Tibial artery (tissue), 4 donors: ENCODE results near the gene ZSCAN10.

Experiments
- DNase-seq, 2 donors: peaks; one replicate each; pipeline ENCODE4 v3.0.0-alpha.2; 2019
- H3K27ac ChIP-seq, 2 donors: fragments of 200-600 bp; sonication (generic) in 1 of 2; 1 replicate in 1 of 2; 2 replicates in 1 of 2; pipeline ENCODE4 v1.5.1; 2018 to 2019; ENCODE audit warnings: mild to moderate bottlenecking in 1 of 2
- H3K27me3 ChIP-seq, 2 donors: fragments of 200-600 bp; sonication (generic) in 1 of 2; one replicate each; pipeline versions ENCODE4 v1.5.1 to v1.6.0; 2016 to 2019
- H3K36me3 ChIP-seq, 3 donors: fragments of 200-600 bp; sonication (generic) in 2 of 3; one replicate each; pipeline ENCODE4 v1.5.1; 2016 to 2019; ENCODE audit warnings: mild to moderate bottlenecking in 2 of 3
- H3K4me1 ChIP-seq, 4 donors: fragments of 200-600 bp; sonication (generic) in 2 of 4; 1 replicate in 3 of 4; 2 replicates in 1 of 4; pipeline ENCODE4 v1.5.1; 2016 to 2019
- H3K4me3 ChIP-seq, 2 donors: fragments of 200-600 bp; sonication (generic) in 1 of 2; 1 replicate in 1 of 2; 2 replicates in 1 of 2; pipeline ENCODE4 v1.5.1; 2018 to 2019; ENCODE audit warnings: mild to moderate bottlenecking in 2 of 2
- H3K9me3 ChIP-seq, 3 donors: fragments of 200-600 bp; sonication (generic) in 1 of 3; one replicate each; pipeline ENCODE4 v1.5.1; 2016 to 2019
- intact Hi-C: fragments of 100-400 bp; cut with DNase I; formaldehyde crosslinking; loops from one replicate; pipeline ENCODE4 v1.15.0; 2023; ENCODE audit warnings: low total_unique reads
- TF ChIP-seq, protein P1 (sequence below), 2 experiments: fragments of 200-600 bp in 1 of 2; fragments of 450-650 bp in 1 of 2; IDR thresholded peaks; one replicate each; pipeline ENCODE4 v1.5.1; 2017 to 2019; ENCODE audit warnings: antibody characterized with exemption in 2 of 2, mild to moderate bottlenecking in 1 of 2, moderate library complexity in 1 of 2

ZSCAN10 gene

GRCh38 chr16:3131755-3132377 lies 32.8 kb upstream of the ZSCAN10 start:
- intact Hi-C loops, result no loop called here
- no peak for DNase-seq
- Histone ChIP-seq H3K4me1 (peaks cover 0 to 49% (median 31%) of the 10 kb centered on the region in 4 donors), H3K9me3 (no peaks in the 10 kb centered on the region), H3K27ac (no peak overlapping the region), H3K27me3 (no peaks in the 10 kb centered on the region), H3K36me3 (peaks cover 0 to 12% (median 0%) of the 10 kb centered on the region in 3 donors), H3K4me3 (no peak overlapping the region)
- TF ChIP-seq, protein P1, sequence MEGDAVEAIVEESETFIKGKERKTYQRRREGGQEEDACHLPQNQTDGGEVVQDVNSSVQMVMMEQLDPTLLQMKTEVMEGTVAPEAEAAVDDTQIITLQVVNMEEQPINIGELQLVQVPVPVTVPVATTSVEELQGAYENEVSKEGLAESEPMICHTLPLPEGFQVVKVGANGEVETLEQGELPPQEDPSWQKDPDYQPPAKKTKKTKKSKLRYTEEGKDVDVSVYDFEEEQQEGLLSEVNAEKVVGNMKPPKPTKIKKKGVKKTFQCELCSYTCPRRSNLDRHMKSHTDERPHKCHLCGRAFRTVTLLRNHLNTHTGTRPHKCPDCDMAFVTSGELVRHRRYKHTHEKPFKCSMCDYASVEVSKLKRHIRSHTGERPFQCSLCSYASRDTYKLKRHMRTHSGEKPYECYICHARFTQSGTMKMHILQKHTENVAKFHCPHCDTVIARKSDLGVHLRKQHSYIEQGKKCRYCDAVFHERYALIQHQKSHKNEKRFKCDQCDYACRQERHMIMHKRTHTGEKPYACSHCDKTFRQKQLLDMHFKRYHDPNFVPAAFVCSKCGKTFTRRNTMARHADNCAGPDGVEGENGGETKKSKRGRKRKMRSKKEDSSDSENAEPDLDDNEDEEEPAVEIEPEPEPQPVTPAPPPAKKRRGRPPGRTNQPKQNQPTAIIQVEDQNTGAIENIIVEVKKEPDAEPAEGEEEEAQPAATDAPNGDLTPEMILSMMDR (IDR thresholded peaks at IDR 0.05), result no peak

- TF ChIP-seq, protein P1 (IDR thresholded peaks at IDR 0.05), result peak; percentile 76 to 94
- DNase-seq, result peak; percentile 72 to 85
- intact Hi-C loops, result no loop called here
- Histone ChIP-seq H3K27me3 (no peaks in the 10 kb centered on the region), H3K27ac (peak overlapping the region; percentile 42 to 74), H3K4me3 (peak overlapping the region; percentile 45 to 54), H3K9me3 (no peaks in the 10 kb centered on the region), H3K4me1 (peaks cover 0 to 40% (median 29%) of the 10 kb centered on the region in 4 donors), H3K36me3 (peaks cover 0 to 12% (median 0%) of the 10 kb centered on the region in 3 donors)
These were observed 30.3 kb upstream of the ZSCAN10 start for GRCh38 chr16:3129137-3130131.

DNA sequence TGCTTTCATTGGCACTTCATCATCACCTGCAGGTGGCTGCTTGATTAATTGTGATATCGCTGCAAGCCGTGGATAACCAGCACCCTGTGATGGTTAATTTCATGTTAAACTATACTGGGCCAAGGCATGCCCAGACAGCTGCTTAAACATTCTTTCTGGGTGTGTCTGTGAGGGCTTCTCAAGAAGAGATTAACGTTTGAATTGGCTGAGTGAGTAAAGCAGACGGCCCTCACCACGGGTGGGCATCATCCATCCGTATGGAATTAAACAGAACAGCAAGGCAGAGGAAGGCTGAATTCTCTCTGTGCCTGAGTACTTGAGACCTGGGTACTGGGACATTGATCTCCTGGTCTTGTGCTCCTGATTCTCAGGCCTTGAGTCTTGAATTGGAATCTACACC lies 28.7 kb upstream of the ZSCAN10 start:
- Histone ChIP-seq H3K36me3 (peaks cover 0 to 12% (median 0%) of the 10 kb centered on the region in 3 donors), H3K27me3 (no peaks in the 10 kb centered on the region), H3K4me1 (peaks cover 0 to 33% (median 28%) of the 10 kb centered on the region in 4 donors), H3K4me3 (no peak overlapping the region), H3K27ac (no peak overlapping the region), H3K9me3 (no peaks in the 10 kb centered on the region)
- intact Hi-C loops, result no loop called here
- TF ChIP-seq, protein P1 (IDR thresholded peaks at IDR 0.05), result no peak
- DNase-seq, result no peak

- H3K27me3 ChIP-seq, result no peaks in the 10 kb centered on the region
- peaks cover 0 to 25% (median 21%) of the 10 kb centered on the region in 4 donors for H3K4me1 ChIP-seq
- TF ChIP-seq, protein P1 (IDR thresholded peaks at IDR 0.05), result no peak
- peak overlapping the region; percentile 73 to 83 for H3K27ac ChIP-seq
- no peaks in the 10 kb centered on the region for H3K9me3 ChIP-seq
- peak overlapping the region; percentile 77 to 87 for H3K4me3 ChIP-seq
- peaks cover 11 to 20% (median 19%) of the 10 kb centered on the region in 3 donors for H3K36me3 ChIP-seq
- intact Hi-C loops, result loop anchor here (5.0 kb wide), 1 partner anchor 67 kb away; no protein-coding TSS in a partner anchor
- peak; percentile 97 to 98 for DNase-seq
These were observed 25.1 kb upstream of the ZSCAN10 start for GRCh38 chr16:3123986-3124886.
